Tibial nerve (tissue), 4 donors: ENCODE data around the gene PRPF40B. TPM values are rescaled to one million over a fixed set of nuclear protein-coding genes. Genes with fewer than 3 reads are reported as not detected.

Source experiments
- DNase-seq, 2 donors: peaks; one replicate each; pipeline ENCODE4 v3.0.0-alpha.2; 2019; ENCODE audit warnings: low spot score in 2 of 2
- H3K27ac ChIP-seq, 4 donors: fragments of 200-600 bp; sonication (generic) in 3 of 4; one replicate each; pipeline ENCODE4 v1.5.1; 2017 to 2019; ENCODE audit warnings: mild to moderate bottlenecking in 1 of 4
- H3K27me3 ChIP-seq, 2 donors: fragments of 200-600 bp; sonication (generic) in 1 of 2; one replicate each; pipeline versions ENCODE4 v1.5.1 to v1.6.0; 2017 to 2019
- H3K36me3 ChIP-seq, 3 donors: fragments of 200-600 bp; sonication (generic); one replicate each; pipeline ENCODE4 v1.5.1; 2018 to 2019
- H3K4me1 ChIP-seq, 4 donors: fragments of 200-600 bp; sonication (generic) in 3 of 4; one replicate each; pipeline ENCODE4 v1.5.1; 2017 to 2019
- H3K4me3 ChIP-seq, 4 donors: fragments of 200-600 bp; sonication (generic) in 3 of 4; one replicate each; pipeline ENCODE4 v1.5.1; 2017 to 2019; ENCODE audit warnings: mild to moderate bottlenecking in 1 of 4, moderate library complexity in 1 of 4
- H3K9me3 ChIP-seq, 4 donors: fragments of 200-600 bp; sonication (generic) in 3 of 4; one replicate each; pipeline ENCODE4 v1.5.1; 2017 to 2019
- EP300 ChIP-seq, 2 donors: sonication (generic); formaldehyde crosslinking; IDR thresholded peaks; one replicate each; pipeline ENCODE4 v1.6.1; 2017; ENCODE audit warnings: antibody characterized with exemption in 2 of 2, mild to moderate bottlenecking in 1 of 2
- POLR2A ChIP-seq, 2 donors: fragments of 450-650 bp; IDR thresholded peaks; one replicate each; pipeline ENCODE4 v1.6.1; 2017; ENCODE audit warnings: antibody characterized with exemption in 2 of 2, mild to moderate bottlenecking in 2 of 2, moderate library complexity in 2 of 2
- WGBS, 2 donors: methylation state at CpG; one replicate each; pipeline ENCODE4 v1.1.5; 2018; 5-methylcytosine and 5-hydroxymethylcytosine counted together
- total RNA-seq, 4 donors: library from RNA; depleted of rRNA; stranded (reverse); fragments of >200 nt; gene quantifications; one replicate each; pipeline ENCODE4 v1.1.0, GENCODE V29; 2016
- TF ChIP-seq, protein P1 (sequence below), 5 experiments: fragments of 200-600 bp in 3 of 5; fragments of 450-650 bp in 2 of 5; sonication (generic) in 3 of 5; IDR thresholded peaks; one replicate each; pipeline ENCODE4 v1.5.1; 2016 to 2019; ENCODE audit warnings: antibody characterized with exemption in 5 of 5, mild to moderate bottlenecking in 3 of 5, moderate library complexity in 2 of 5

Gene PRPF40B
- total RNA-seq, 4 donors from 2014 or later: 18.1 to 36.0 (median 21.4) TPM

DNA sequence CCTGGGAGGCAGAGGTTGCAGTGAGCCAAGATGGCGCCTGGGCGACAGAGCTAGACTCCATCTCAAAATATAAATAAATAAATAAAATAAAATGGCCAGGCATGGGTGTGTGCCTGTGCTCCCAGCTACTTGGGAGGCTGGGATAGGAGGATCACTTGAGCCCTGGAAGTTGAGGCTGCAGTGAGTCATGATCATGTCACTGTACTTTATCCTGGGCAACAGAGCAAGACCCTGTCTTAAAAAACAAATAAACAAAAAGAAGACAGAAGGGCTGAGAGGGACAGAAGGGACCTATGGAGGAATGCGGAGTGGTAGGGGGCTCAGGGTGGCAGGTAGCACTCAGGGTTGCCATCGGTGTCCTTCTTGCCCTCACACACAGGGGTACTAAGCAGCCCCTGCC is 40.8 kb downstream of the PRPF40B start:
- peaks cover 0 to 17% (median 0%) of the 10 kb centered on the region in 3 donors for H3K36me3 ChIP-seq
- WGBS, 2 donors: 93 to 98% methylated on average over 4 of the region's 4 CpGs
- no peak overlapping the region for H3K4me3 ChIP-seq
- TF ChIP-seq, protein P1, sequence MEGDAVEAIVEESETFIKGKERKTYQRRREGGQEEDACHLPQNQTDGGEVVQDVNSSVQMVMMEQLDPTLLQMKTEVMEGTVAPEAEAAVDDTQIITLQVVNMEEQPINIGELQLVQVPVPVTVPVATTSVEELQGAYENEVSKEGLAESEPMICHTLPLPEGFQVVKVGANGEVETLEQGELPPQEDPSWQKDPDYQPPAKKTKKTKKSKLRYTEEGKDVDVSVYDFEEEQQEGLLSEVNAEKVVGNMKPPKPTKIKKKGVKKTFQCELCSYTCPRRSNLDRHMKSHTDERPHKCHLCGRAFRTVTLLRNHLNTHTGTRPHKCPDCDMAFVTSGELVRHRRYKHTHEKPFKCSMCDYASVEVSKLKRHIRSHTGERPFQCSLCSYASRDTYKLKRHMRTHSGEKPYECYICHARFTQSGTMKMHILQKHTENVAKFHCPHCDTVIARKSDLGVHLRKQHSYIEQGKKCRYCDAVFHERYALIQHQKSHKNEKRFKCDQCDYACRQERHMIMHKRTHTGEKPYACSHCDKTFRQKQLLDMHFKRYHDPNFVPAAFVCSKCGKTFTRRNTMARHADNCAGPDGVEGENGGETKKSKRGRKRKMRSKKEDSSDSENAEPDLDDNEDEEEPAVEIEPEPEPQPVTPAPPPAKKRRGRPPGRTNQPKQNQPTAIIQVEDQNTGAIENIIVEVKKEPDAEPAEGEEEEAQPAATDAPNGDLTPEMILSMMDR (IDR thresholded peaks at IDR 0.05): no peak
- TF ChIP-seq POLR2A (IDR thresholded peaks at IDR 0.05): no peak
- no peaks in the 10 kb centered on the region for H3K27me3 ChIP-seq
- no peak for DNase-seq
- peaks cover 0 to 90% (median 60%) of the 10 kb centered on the region in 4 donors for H3K4me1 ChIP-seq
- no peaks in the 10 kb centered on the region for H3K9me3 ChIP-seq
- H3K27ac ChIP-seq: peak overlapping the region in 3 of 4 donors; percentile 55 to 96 (median 89)

DNA sequence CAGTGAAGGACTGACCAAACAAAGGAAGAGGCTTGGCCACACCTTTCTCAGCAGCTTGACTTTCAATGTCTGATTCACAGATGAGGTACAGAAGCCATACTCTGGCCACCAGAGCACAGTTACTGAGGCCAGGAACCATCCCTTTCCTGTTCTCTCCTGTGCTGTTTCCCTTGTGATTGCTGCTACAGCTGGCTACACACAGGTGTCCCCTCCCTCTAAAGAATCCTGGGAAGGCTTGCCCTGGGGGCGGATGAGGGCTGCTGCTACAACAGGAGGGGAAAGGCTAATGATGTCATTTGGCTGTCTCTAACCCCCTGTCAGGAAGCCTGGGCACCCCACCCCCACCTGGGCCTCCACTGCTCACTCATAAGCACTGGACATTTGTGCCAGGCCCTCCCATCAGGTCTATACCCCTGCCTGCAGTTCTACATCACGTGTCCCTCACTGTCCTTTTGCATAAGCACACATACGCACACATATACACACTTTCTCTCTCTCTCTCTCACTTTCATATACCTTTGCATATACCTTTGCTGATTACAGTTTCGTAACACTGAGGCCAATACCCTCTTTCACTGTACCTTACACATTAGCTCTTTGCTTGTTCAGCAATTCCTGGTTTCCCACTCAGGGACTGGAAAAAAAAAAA is 41.4 kb downstream of the PRPF40B start:
- TF ChIP-seq, protein P1 (IDR thresholded peaks at IDR 0.05): no peak
- TF ChIP-seq POLR2A (IDR thresholded peaks at IDR 0.05) (no peak), EP300 (IDR thresholded peaks at IDR 0.05) (no peak)
- Histone ChIP-seq H3K36me3 (peaks cover 0 to 11% (median 0%) of the 10 kb centered on the region in 3 donors), H3K27ac (peak overlapping the region in 3 of 4 donors; percentile 55 to 96 (median 89)), H3K9me3 (no peaks in the 10 kb centered on the region), H3K4me3 (no peak overlapping the region), H3K4me1 (peaks cover 0 to 87% (median 64%) of the 10 kb centered on the region in 4 donors), H3K27me3 (no peaks in the 10 kb centered on the region)
- no peak for DNase-seq
- 84 to 85% methylated on average over 4 of the region's 4 CpGs for WGBS, 2 donors

- no peak overlapping the region for H3K4me3 ChIP-seq
- peak overlapping the region in 2 of 4 donors; percentile 89 to 96 for H3K27ac ChIP-seq
Observed at GRCh38 chr12:49665384-49665783, 42.0 kb downstream of the PRPF40B start.

DNA sequence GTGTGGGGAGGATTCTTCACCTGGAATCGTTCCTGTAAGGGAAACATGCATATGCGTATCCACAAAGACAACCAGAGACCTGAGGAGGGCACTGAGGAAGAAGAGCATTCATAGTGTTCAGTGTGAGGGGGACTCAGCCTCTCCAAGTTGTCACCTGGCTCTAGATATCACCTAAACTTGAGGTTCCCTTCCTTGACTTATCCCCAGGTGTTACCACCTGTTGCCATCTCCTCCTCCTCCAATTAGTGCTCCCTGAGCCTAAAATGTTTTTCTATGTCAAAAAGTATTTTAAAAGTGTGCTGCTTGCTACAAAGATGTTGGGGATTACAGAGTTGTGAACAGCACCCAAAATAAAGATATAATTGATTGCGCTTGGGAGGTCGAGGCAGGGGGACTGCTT is 42.8 kb downstream of the PRPF40B start:
- TF ChIP-seq, protein P1 (IDR thresholded peaks at IDR 0.05): no peak
- no peak for TF ChIP-seq EP300 (IDR thresholded peaks at IDR 0.05)
- Histone ChIP-seq H3K9me3 (no peaks in the 10 kb centered on the region), H3K4me1 (peaks cover 0 to 88% (median 72%) of the 10 kb centered on the region in 4 donors), H3K4me3 (no peak overlapping the region), H3K36me3 (no peaks in the 10 kb centered on the region), H3K27ac (peak overlapping the region in 2 of 4 donors; percentile 89 to 96), H3K27me3 (no peaks in the 10 kb centered on the region)
- DNase-seq: no peak
- WGBS, 2 donors: 93% methylated on average over 4 of the region's 4 CpGs

More at GRCh38 chr12:49665384-49665783, 42.0 kb downstream of the PRPF40B start:
- peaks cover 0 to 5% (median 0%) of the 10 kb centered on the region in 3 donors for H3K36me3 ChIP-seq
- H3K27me3 ChIP-seq: no peaks in the 10 kb centered on the region
- H3K4me1 ChIP-seq: peaks cover 0 to 88% (median 68%) of the 10 kb centered on the region in 4 donors
- no peak for DNase-seq
- 73 to 84% methylated on average over 2 of the region's 2 CpGs for WGBS, 2 donors
- no peaks in the 10 kb centered on the region for H3K9me3 ChIP-seq
- TF ChIP-seq EP300 (IDR thresholded peaks at IDR 0.05): no peak
- TF ChIP-seq, protein P1 (IDR thresholded peaks at IDR 0.05): no peak
- no peak for TF ChIP-seq POLR2A (IDR thresholded peaks at IDR 0.05)

DNA sequence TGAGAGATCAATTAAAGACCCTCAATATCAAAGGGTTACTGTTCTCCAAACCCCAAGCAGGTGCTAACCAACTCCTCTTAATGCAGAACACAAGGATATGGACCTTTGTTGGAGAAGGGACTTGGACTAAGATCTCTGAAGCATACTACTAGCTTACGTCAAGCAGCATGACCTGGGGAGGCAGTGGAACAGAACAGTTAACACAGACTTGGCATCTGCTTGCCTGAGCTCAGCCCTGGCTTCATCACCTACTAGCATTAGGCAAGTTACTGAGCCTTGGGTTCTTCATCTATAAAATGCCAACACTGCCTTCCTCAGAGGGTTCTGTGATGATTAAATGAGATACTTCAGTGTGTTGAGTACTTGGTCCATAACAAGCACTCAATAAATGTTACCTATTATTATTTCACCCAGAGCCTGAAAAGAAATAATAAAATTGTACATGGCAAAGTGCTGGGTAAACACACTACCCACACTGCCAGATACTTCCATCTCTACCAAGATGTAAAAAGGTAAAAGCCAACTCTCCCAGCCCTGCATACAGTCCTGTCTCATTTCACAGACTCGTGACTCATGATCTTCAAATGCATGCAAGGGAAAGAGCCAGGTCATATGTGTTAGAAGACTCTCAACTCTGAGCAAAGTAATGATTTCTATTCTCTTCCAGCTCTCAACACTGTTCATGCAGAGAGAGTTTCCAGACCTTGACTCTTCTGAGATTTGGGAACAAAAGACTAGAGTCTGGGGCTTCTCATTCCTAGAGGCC is 44.1 kb downstream of the PRPF40B start:
- WGBS, 2 donors: 87 to 91% methylated on average over 2 of the region's 2 CpGs
- Histone ChIP-seq H3K36me3 (no peaks in the 10 kb centered on the region), H3K4me3 (no peak overlapping the region), H3K27ac (peak overlapping the region in 2 of 4 donors; percentile 89 to 96), H3K9me3 (no peaks in the 10 kb centered on the region), H3K4me1 (peaks cover 0 to 88% (median 74%) of the 10 kb centered on the region in 4 donors), H3K27me3 (no peaks in the 10 kb centered on the region)
- no peak for DNase-seq
- TF ChIP-seq POLR2A (IDR thresholded peaks at IDR 0.05) (no peak), EP300 (IDR thresholded peaks at IDR 0.05) (no peak)
- TF ChIP-seq, protein P1 (IDR thresholded peaks at IDR 0.05): no peak
